ENCODE measurements around the gene FHOD1.
A peak's percentile ranks its signal among the peaks of the same experiment; 100 is the strongest.

FHOD1 gene

DNA sequence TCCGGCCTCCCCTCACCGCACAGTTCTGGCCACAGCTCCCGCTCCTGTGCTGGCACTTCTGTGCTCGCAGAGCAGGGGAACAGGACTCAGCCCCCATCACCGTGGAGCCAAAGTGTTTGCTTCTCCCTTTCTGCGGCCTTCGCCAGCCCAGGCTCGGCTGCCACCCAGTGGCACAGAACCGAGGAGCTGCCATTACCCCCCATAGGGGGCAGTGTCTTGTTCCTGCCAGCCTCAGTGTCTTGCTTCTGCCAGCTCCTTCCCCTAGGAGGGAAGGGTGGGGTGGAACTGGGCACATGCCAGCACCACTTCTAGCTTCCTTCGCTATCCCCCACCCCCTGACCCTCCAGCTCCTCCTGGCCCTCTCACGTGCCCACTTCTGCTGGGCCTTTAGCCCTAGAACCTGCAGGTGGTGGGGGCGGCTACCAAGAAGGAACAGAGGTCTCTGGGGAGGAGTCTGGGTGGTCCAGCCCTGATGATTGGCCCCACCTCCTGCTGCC lies 49.0 kb downstream of the FHOD1 start:
- no peaks in the 10 kb centered on the region for H3K27me3 ChIP-seq (ENCODE audit: control insufficient read depth, insufficient read depth, low read length, poor library complexity, severe bottlenecking)
- peaks cover 36% of the 10 kb centered on the region for H3K36me3 ChIP-seq (ENCODE audit: control insufficient read depth, insufficient read depth, low read length)
- no peak overlapping the region for H3K27ac ChIP-seq (ENCODE audit: insufficient read depth, low read depth, low read length, poor library complexity, severe bottlenecking)
- H3K4me1 ChIP-seq (ENCODE audit: control insufficient read depth, insufficient read depth, low read length), result peaks cover 3% of the 10 kb centered on the region
- WGBS, 2 experiments, result 88 to 89% methylated on average over 12 of the region's 12 CpGs
- H3K4me3 ChIP-seq (ENCODE audit: insufficient read depth, low read depth, low read length), result no peak overlapping the region
- no peaks in the 10 kb centered on the region for H3K9me3 ChIP-seq (ENCODE audit: control insufficient read depth, low read length)

DNA sequence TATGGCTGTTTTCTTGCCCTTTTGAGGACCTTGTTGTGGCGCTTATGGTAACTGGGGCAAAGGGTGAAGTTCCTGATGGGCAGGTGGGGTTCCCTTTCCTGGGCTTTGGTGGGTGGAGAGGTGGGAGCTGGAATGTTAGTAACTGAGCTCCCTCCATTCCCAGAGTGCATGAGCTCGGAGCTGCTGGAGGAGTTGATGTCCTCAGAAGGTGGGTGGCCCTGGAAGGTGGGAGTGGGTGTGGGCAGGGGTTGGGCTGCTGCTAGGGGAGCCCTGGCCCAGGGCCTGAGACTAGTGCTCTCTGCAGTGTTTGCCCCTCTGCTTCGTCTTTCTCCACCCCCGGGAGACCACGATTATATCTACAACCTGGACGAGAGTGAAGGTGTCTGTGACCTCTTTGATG lies 49.6 kb downstream of the FHOD1 start:
- Histone ChIP-seq H3K27me3 (ENCODE audit: control insufficient read depth, insufficient read depth, low read length, poor library complexity, severe bottlenecking) (no peaks in the 10 kb centered on the region), H3K9me3 (ENCODE audit: control insufficient read depth, low read length) (no peaks in the 10 kb centered on the region), H3K36me3 (ENCODE audit: control insufficient read depth, insufficient read depth, low read length) (peaks cover 36% of the 10 kb centered on the region), H3K4me3 (ENCODE audit: insufficient read depth, low read depth, low read length) (no peak overlapping the region), H3K27ac (ENCODE audit: insufficient read depth, low read depth, low read length, poor library complexity, severe bottlenecking) (no peak overlapping the region), H3K4me1 (ENCODE audit: control insufficient read depth, insufficient read depth, low read length) (peaks cover 8% of the 10 kb centered on the region)
- 93 to 97% methylated on average over 6 of the region's 6 CpGs for WGBS, 2 experiments

DNA sequence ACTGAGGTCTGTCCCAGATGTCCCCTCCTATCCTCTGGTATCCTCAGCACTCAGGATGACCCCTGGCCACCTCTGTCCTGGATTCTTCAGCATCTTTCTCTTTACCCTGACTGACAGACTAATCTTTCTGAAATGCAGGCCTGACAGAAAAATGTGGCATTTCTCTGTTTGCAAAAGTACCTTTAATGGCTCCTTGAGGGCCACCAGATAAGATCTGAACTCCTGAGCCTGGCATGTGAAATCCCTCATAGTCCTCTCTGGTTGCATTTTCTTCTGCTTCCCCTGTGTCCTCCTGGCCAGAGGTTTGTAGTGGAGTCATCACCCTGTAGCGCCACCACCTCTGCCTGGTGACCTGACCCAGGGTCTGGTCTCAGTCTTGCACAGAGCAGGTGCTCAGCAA lies 50.4 kb downstream of the FHOD1 start:
- Histone ChIP-seq H3K27me3 (ENCODE audit: control insufficient read depth, insufficient read depth, low read length, poor library complexity, severe bottlenecking) (no peaks in the 10 kb centered on the region), H3K9me3 (ENCODE audit: control insufficient read depth, low read length) (no peaks in the 10 kb centered on the region), H3K4me1 (ENCODE audit: control insufficient read depth, insufficient read depth, low read length) (peaks cover 8% of the 10 kb centered on the region), H3K36me3 (ENCODE audit: control insufficient read depth, insufficient read depth, low read length) (peaks cover 36% of the 10 kb centered on the region), H3K27ac (ENCODE audit: insufficient read depth, low read depth, low read length, poor library complexity, severe bottlenecking) (no peak overlapping the region), H3K4me3 (ENCODE audit: insufficient read depth, low read depth, low read length) (no peak overlapping the region)
- WGBS, 2 experiments, result 96 to 97% methylated on average over 1 of the region's 1 CpG

DNA sequence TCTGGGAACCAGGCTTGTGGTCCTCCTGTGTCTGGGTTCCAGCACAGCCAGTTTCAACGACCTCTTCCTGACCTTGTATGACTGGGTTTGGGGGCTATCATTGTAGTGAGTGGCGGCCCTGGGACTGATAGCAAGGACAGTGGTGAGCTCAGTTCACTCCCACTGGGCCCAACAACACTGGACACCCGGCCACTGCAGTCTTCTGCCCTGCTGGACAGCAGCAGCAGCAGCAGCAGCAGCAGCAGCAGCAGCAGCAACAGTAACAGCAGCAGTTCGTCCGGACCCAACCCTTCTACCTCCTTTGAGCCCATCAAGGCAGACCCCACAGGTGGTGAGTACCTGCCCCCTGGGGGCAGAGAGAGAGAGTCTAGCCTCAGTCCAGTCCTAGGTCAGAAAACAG lies 51.6 kb downstream of the FHOD1 start:
- no peaks in the 10 kb centered on the region for H3K27me3 ChIP-seq (ENCODE audit: control insufficient read depth, insufficient read depth, low read length, poor library complexity, severe bottlenecking)
- no peak overlapping the region for H3K4me3 ChIP-seq (ENCODE audit: insufficient read depth, low read depth, low read length)
- WGBS, 2 experiments, result 94 to 95% methylated on average over 5 of the region's 5 CpGs
- no peaks in the 10 kb centered on the region for H3K9me3 ChIP-seq (ENCODE audit: control insufficient read depth, low read length)
- H3K4me1 ChIP-seq (ENCODE audit: control insufficient read depth, insufficient read depth, low read length), result peaks cover 8% of the 10 kb centered on the region
- peaks cover 36% of the 10 kb centered on the region for H3K36me3 ChIP-seq (ENCODE audit: control insufficient read depth, insufficient read depth, low read length)
- no peak overlapping the region for H3K27ac ChIP-seq (ENCODE audit: insufficient read depth, low read depth, low read length, poor library complexity, severe bottlenecking)

DNA sequence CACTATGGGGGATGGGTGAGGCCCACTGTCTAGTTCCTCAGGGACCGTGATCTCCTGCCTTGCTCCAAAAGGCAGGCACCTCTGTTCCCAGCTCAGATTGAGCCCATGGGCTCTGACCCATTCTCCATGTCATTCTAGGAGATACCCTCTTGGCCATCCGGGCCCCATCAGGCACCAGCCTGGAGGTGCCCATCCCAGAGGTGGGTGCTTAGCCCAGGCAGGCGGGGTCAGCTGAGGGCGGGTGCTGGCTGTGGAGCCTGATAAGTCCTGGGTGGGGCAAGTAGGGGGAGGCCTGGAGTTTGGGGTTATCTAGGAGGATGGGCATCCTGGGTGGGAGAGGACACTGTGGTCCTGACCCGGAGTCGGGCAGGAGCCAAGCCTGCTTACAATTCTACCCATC lies 53.0 kb downstream of the FHOD1 start:
- H3K9me3 ChIP-seq (ENCODE audit: control insufficient read depth, low read length), result no peaks in the 10 kb centered on the region
- no peak overlapping the region for H3K27ac ChIP-seq (ENCODE audit: insufficient read depth, low read depth, low read length, poor library complexity, severe bottlenecking)
- H3K4me3 ChIP-seq (ENCODE audit: insufficient read depth, low read depth, low read length), result no peak overlapping the region
- no peaks in the 10 kb centered on the region for H3K27me3 ChIP-seq (ENCODE audit: control insufficient read depth, insufficient read depth, low read length, poor library complexity, severe bottlenecking)
- WGBS, 2 experiments, result 93 to 95% methylated on average over 4 to 6 of the region's 6 CpGs
- peaks cover 8% of the 10 kb centered on the region for H3K4me1 ChIP-seq (ENCODE audit: control insufficient read depth, insufficient read depth, low read length)
- H3K36me3 ChIP-seq (ENCODE audit: control insufficient read depth, insufficient read depth, low read length), result peaks cover 36% of the 10 kb centered on the region

DNA sequence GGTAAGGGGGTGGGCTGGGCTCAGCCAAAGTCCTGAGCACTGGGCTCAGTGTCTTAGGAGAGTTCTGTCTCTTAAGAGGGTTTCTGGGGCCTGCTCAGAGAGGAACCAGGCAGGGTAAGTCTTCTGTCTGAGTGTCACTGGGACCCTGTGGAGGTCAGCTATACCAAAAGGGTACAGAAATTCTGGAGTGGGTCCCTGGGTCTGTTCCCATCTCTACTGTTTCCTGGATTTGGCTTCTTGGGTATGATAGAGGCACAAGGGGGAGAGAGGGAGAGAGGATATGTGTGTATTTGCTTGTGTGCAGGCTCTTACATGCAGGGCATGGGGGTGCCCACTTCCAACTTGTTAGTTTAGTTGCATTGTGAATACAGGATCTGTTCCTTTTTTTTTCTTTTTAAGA lies 53.7 kb downstream of the FHOD1 start:
- no peaks in the 10 kb centered on the region for H3K27me3 ChIP-seq (ENCODE audit: control insufficient read depth, insufficient read depth, low read length, poor library complexity, severe bottlenecking)
- H3K9me3 ChIP-seq (ENCODE audit: control insufficient read depth, low read length), result no peaks in the 10 kb centered on the region
- no peak overlapping the region for H3K27ac ChIP-seq (ENCODE audit: insufficient read depth, low read depth, low read length, poor library complexity, severe bottlenecking)
- H3K4me1 ChIP-seq (ENCODE audit: control insufficient read depth, insufficient read depth, low read length), result peaks cover 8% of the 10 kb centered on the region
- H3K36me3 ChIP-seq (ENCODE audit: control insufficient read depth, insufficient read depth, low read length), result peaks cover 36% of the 10 kb centered on the region
- H3K4me3 ChIP-seq (ENCODE audit: insufficient read depth, low read depth, low read length), result no peak overlapping the region

DNA sequence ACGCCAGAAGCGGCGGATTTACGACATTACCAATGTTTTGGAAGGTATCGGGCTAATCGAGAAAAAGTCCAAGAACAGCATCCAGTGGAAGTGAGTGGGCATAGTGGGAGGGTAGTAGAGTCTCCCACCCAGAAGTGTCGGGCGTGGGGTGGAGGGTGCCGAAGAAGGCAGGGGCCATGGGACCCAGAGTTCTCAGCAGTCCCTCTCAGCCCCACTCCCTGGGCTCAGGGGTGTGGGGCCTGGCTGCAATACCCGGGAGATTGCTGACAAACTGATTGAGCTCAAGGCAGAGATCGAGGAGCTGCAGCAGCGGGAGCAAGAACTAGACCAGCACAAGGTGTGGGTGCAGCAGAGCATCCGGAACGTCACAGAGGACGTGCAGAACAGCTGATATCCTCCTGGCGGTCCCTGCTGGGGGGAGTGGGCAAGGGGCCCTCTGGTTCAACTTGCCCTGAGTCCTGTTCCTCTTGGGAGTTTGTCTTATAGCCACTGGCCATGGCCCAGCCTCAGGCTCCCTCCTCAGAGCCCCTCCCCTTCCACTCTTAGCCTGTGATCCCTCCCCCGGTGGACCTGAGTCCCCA lies 54.4 kb downstream of the FHOD1 start:
- Histone ChIP-seq H3K27ac (ENCODE audit: insufficient read depth, low read depth, low read length, poor library complexity, severe bottlenecking) (no peak overlapping the region), H3K27me3 (ENCODE audit: control insufficient read depth, insufficient read depth, low read length, poor library complexity, severe bottlenecking) (no peaks in the 10 kb centered on the region), H3K4me1 (ENCODE audit: control insufficient read depth, insufficient read depth, low read length) (peaks cover 8% of the 10 kb centered on the region), H3K36me3 (ENCODE audit: control insufficient read depth, insufficient read depth, low read length) (peaks cover 36% of the 10 kb centered on the region), H3K9me3 (ENCODE audit: control insufficient read depth, low read length) (no peaks in the 10 kb centered on the region), H3K4me3 (ENCODE audit: insufficient read depth, low read depth, low read length) (peak overlapping the region; percentile 100)
- 44 to 54% methylated on average over 17 of the region's 17 CpGs for WGBS, 2 experiments

DNA sequence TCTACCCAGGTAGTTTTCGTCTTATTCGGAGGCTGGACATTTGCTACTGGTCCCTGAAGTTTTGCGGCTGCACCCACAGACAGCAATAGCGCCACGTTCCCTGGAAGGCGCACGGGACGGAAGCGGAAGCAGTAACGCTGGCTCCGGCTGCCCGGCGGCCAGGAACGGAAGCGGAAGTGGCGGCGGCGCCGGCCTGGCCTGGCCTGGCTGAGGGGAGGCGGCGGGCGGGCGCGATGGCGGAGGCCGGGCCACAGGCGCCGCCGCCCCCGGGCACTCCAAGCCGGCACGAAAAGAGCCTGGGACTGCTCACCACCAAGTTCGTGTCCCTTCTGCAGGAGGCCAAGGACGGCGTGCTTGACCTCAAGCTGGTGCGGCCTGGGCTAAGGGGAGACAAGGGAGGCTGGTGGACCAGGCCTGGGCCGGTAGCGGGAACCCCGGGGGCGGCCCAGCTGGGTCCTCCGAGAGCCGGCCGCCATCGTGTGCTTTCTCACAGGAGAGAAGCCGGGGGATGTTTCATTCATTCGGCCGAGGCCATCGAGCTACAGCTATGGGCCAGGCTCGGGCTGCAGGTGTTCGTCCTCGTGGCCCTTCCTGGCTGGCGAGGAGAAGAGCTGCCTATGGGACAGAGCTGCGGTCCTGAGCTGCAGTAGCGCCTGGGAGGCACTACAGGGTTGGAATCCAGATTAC lies 55.1 kb downstream of the FHOD1 start, which contains the start of gene E2F4:
Gene E2F4 (plus strand): TSS at position 161 of the 687 bp plus-strand sequence. CDS start 73 bp downstream, at position 234.
- Histone ChIP-seq H3K36me3 (ENCODE audit: control insufficient read depth, insufficient read depth, low read length) (peaks cover 32% of the 10 kb centered on the region), H3K27me3 (ENCODE audit: control insufficient read depth, insufficient read depth, low read length, poor library complexity, severe bottlenecking) (no peaks in the 10 kb centered on the region), H3K27ac (ENCODE audit: insufficient read depth, low read depth, low read length, poor library complexity, severe bottlenecking) (no peak within 1 kb of the TSS), H3K4me3 (ENCODE audit: insufficient read depth, low read depth, low read length) (peak within 1 kb of the TSS; percentile 100), H3K9me3 (ENCODE audit: control insufficient read depth, low read length) (no peaks in the 10 kb centered on the region), H3K4me1 (ENCODE audit: control insufficient read depth, insufficient read depth, low read length) (peaks cover 9% of the 10 kb centered on the region)
- 1% methylated on average over 54 of the region's 54 CpGs for WGBS, 2 experiments

DNA sequence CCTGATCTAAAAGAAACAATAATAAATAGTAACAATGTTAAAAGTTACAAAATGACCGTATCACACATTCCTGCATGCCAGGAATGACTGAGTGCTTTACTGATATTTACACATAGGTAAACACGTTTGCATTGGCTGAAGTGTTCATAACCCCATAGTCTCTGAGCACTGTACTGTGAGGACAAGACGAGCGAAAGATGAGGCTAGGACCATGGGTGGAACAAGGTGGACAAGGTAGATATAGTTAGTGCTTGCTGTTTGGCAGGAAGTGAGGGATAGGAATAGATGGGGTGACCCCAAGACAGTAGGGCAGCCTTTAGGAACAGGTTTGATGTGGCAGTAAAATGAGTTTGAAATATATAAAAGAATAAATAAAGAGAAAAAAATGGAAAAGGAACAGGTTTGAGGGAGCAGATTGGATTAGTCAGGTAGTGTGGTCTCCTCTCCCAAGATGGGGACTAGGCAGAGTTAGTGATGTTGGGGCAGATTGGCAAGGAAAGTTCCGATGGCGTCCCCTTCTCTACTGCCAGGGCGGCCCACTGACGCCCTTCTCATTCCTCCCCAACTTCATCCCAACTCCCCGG lies 55.8 kb downstream of the FHOD1 start:
- no peak overlapping the region for H3K27ac ChIP-seq (ENCODE audit: insufficient read depth, low read depth, low read length, poor library complexity, severe bottlenecking)
- WGBS, 2 experiments, result 41 to 44% methylated on average over 9 of the region's 9 CpGs
- no peaks in the 10 kb centered on the region for H3K9me3 ChIP-seq (ENCODE audit: control insufficient read depth, low read length)
- peak overlapping the region; percentile 100 for H3K4me3 ChIP-seq (ENCODE audit: insufficient read depth, low read depth, low read length)
- peaks cover 15% of the 10 kb centered on the region for H3K4me1 ChIP-seq (ENCODE audit: control insufficient read depth, insufficient read depth, low read length)
- peaks cover 2% of the 10 kb centered on the region for H3K27me3 ChIP-seq (ENCODE audit: control insufficient read depth, insufficient read depth, low read length, poor library complexity, severe bottlenecking)
- peaks cover 26% of the 10 kb centered on the region for H3K36me3 ChIP-seq (ENCODE audit: control insufficient read depth, insufficient read depth, low read length)

All from ectodermal cell (in vitro differentiated cells).